Lung (tissue), 12 donors: ENCODE measurements around the gene TRPV5. TPM values are rescaled to one million over a fixed set of nuclear protein-coding genes. Genes with fewer than 3 reads are reported as not detected.

Experiments
- ATAC-seq: fragments of 200-7000 bp; cut with Tn5 transposase; one replicate; pipeline ENCODE4 v1.9.1; 2020; ENCODE audit warnings: moderate number of reproducible peaks; ENCODE audit not compliant: insufficient read depth, low FRiP score
- DNase-seq, 3 donors: peaks; one replicate each; pipeline ENCODE4 v3.0.0-alpha.2; 2013 to 2017
- H3K27ac ChIP-seq, 2 donors: one replicate each; pipeline ENCODE4 v1.5.1; 2013; ENCODE audit warnings: mild to moderate bottlenecking in 2 of 2, moderate library complexity in 2 of 2, control low read depth in 1 of 2, inconsistent platforms in 1 of 2, low read depth in 1 of 2, low read length in 1 of 2
- H3K27me3 ChIP-seq, 3 donors: one replicate each; pipeline ENCODE4 v1.5.1; 2013; ENCODE audit warnings: low read length in 2 of 3; ENCODE audit not compliant: control insufficient read depth in 3 of 3, insufficient read depth in 3 of 3
- H3K36me3 ChIP-seq, 4 donors: one replicate each; pipeline ENCODE4 v1.5.1; 2013; ENCODE audit warnings: low read length in 4 of 4, mild to moderate bottlenecking in 1 of 4, moderate library complexity in 1 of 4; ENCODE audit not compliant: control insufficient read depth in 4 of 4, insufficient read depth in 4 of 4
- H3K4me1 ChIP-seq, 5 donors: one replicate each; pipeline ENCODE4 v1.5.1; 2013; ENCODE audit warnings: low read length in 5 of 5, mild to moderate bottlenecking in 2 of 5, moderate library complexity in 1 of 5; ENCODE audit not compliant: control insufficient read depth in 5 of 5, insufficient read depth in 5 of 5
- H3K4me3 ChIP-seq: one replicate; pipeline ENCODE4 v1.5.1; 2013; ENCODE audit warnings: mild to moderate bottlenecking, control low read depth, moderate library complexity
- H3K9ac ChIP-seq, 2 donors: one replicate each; pipeline ENCODE4 v1.5.1; 2013; ENCODE audit warnings: low read length in 2 of 2, control low read depth in 1 of 2; ENCODE audit not compliant: insufficient read depth in 1 of 2
- H3K9me3 ChIP-seq, 4 donors: one replicate each; pipeline ENCODE4 v1.5.1; 2013; ENCODE audit warnings: low read length in 3 of 4, mild to moderate bottlenecking in 1 of 4, moderate library complexity in 1 of 4; ENCODE audit not compliant: control insufficient read depth in 4 of 4, insufficient read depth in 3 of 4
- CTCF ChIP-seq: IDR thresholded peaks from 2 replicates; pipeline ENCODE4 v1.5.1; 2012; ENCODE audit warnings: mild to moderate bottlenecking; ENCODE audit errors: control extremely low read depth, extremely low read depth
- WGBS, 2 donors: extraction: QIAGEN DNeasy Blood & Tissue Kit; methylation state at CpG; one replicate each; pipeline ENCODE4 v1.1.7; 2013; 5-methylcytosine and 5-hydroxymethylcytosine counted together
- polyA plus RNA-seq, 2 donors: library from polyadenylated mRNA; stranded (reverse); fragments of 200-250 nt; gene quantifications; one replicate each; pipeline ENCODE4 v1.2.1, GENCODE V29; 2013
- total RNA-seq, 2 donors: library from RNA; depleted of rRNA in 1 of 2; stranded (reverse); fragments of >200 nt in 1 of 2; gene quantifications; one replicate each; pipeline ENCODE4 v1.2.1, GENCODE V29; 2014 to 2021
- donor health status: control.
- donor health status: control.
- donor health status: Bipolar disorder and iron deficiency.
- donor health status: healthy.
- donor health status: DM: yes; HTN: yes; CAD: no.

Gene TRPV5
- total and polyA plus RNA-seq, 4 donors: 0.05 TPM; not detected in 3

DNA sequence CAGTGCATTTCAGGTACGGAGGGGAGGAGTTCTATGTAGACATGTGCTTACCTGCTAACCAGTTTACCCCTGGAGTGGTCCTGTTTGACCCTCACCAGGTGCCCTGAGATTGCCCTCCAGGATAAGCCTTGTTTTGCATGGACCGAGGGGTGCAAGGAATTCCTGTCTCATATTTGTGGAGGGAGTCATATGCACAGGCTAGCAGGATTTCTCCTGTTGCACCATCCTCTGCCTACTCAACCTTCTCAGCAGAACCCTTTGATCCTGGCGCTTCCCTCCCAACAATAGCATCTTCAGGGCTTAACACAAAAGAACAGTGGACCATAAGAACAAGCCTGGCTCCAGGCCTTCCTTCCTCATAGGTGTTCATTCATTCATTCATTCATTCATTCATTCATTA, 55.2 kb downstream of the TRPV5 start:
- TF ChIP-seq CTCF: no peak
- no peak for ATAC-seq
- no peak for DNase-seq
- no peak overlapping the region for H3K9ac ChIP-seq
- H3K27me3 ChIP-seq: no peaks in the 10 kb centered on the region
- no peaks in the 10 kb centered on the region for H3K9me3 ChIP-seq
- H3K27ac ChIP-seq: no peak overlapping the region
- H3K4me1 ChIP-seq: no peaks in the 10 kb centered on the region
- WGBS, 2 donors: 94 to 96% methylated on average over 3 of the region's 3 CpGs
- H3K4me3 ChIP-seq: no peak overlapping the region
- no peaks in the 10 kb centered on the region for H3K36me3 ChIP-seq

DNA sequence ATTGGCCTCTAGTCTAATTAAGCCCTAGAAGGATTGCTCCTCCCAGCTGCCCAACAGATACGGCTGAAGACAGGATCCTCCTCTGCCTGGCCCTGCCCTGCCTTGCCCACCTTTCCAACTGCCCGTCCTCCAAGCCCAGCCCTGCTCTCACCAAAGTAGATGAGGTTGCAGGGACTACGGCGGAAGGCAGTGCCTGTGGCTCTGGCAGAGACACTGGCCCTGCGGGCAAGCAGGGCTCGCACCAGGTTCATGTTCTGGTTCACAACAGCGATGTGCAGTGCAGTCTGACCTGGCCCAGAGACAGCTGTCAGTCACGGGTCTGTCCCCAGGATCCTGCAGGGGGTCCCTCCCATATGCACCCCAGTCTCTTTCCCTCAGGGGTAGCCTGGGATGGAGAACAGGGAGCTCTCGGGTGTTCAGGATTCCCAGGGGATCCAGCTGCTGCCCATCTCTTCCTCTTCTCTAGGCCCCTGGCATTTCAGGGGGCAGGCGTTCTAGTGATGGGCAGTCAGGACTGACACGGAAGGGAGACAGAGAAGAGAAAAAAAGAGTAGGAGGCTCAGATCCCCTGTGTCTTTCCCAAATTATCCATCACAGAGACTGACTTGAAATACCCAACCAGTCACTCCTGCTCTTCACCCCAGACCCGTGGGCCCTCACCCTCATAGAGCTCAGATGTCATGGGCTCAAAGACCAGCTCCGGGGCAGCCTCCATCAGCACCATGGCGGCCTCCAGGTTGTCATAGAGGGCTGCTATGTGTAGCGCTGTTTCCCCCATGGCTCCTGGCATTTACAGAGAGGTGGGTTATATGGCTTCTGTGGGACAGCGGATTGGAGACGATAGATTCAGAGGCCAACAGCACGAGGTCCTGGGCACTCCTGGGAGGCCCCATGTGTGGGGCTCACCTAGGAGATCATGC, 56.3 kb downstream of the TRPV5 start:
- WGBS, 2 donors: 86 to 93% methylated on average over 18 of the region's 18 CpGs
- Histone ChIP-seq H3K36me3 (no peaks in the 10 kb centered on the region), H3K4me3 (no peak overlapping the region), H3K9me3 (no peaks in the 10 kb centered on the region), H3K4me1 (no peaks in the 10 kb centered on the region), H3K27me3 (no peaks in the 10 kb centered on the region), H3K9ac (no peak overlapping the region), H3K27ac (no peak overlapping the region)
- no peak for DNase-seq
- no peak for TF ChIP-seq CTCF
- no peak for ATAC-seq

- DNase-seq (no peak), ATAC-seq (no peak)
- Histone ChIP-seq H3K27ac (no peak overlapping the region), H3K9me3 (no peaks in the 10 kb centered on the region), H3K4me3 (no peak overlapping the region), H3K4me1 (no peaks in the 10 kb centered on the region), H3K36me3 (no peaks in the 10 kb centered on the region), H3K9ac (no peak overlapping the region), H3K27me3 (no peaks in the 10 kb centered on the region)
- TF ChIP-seq CTCF: no peak
- 86 to 92% methylated on average over 9 of the region's 9 CpGs for WGBS, 2 donors
Observed at GRCh38 chr7:142876236-142876960, 57.1 kb downstream of the TRPV5 start.
